Amygdala (tissue), 56 donors: ENCODE measurements around the gene NNT.
"Not testable (repeated sequence)": the region's sequence is repeated elsewhere in the genome, so short reads cannot be mapped to it uniquely, and the experiment has no call there.

ENCODE experiments used
- DNase-seq, 56 donors: peaks; one replicate each; lab custom pipeline; 2025; lab: John Stamatoyannopoulos, UW

Gene NNT

GRCh38 chr5:43659075-43659474 lies 56.1 kb downstream of the NNT start:
- DNase-seq = no peak

- peak in 1 of 56 donors; percentile 42 for DNase-seq
Measured at GRCh38 chr5:43661102-43661501, 58.1 kb downstream of the NNT start.

- no peak for DNase-seq
Measured at GRCh38 chr5:43663916-43664315, 60.9 kb downstream of the NNT start.

- no peak for DNase-seq
Measured at GRCh38 chr5:43664501-43665040, 61.6 kb downstream of the NNT start.

- not testable (repeated sequence) for DNase-seq
Measured at GRCh38 chr5:43665749-43666148, 62.8 kb downstream of the NNT start.

- not testable (repeated sequence) for DNase-seq
Measured at GRCh38 chr5:43666728-43667127, 63.7 kb downstream of the NNT start.

GRCh38 chr5:43667379-43667778 lies 64.4 kb downstream of the NNT start:
- DNase-seq = not testable (repeated sequence)

GRCh38 chr5:43674536-43674935 lies 71.6 kb downstream of the NNT start:
- no peak for DNase-seq

- no peak for DNase-seq
Measured at GRCh38 chr5:43675357-43675756, 72.4 kb downstream of the NNT start.

GRCh38 chr5:43676083-43676840 lies 73.3 kb downstream of the NNT start:
- no peak for DNase-seq

- DNase-seq = no peak
Measured at GRCh38 chr5:43677253-43677652, 74.3 kb downstream of the NNT start.

- DNase-seq = no peak
Measured at GRCh38 chr5:43679214-43679613, 76.2 kb downstream of the NNT start.

- no peak for DNase-seq
Measured at GRCh38 chr5:43680286-43680685, 77.3 kb downstream of the NNT start.

GRCh38 chr5:43683884-43684471 lies 81.0 kb downstream of the NNT start:
- DNase-seq = no peak

GRCh38 chr5:43685252-43685950 lies 82.4 kb downstream of the NNT start:
- DNase-seq = no peak

- no peak for DNase-seq
Measured at GRCh38 chr5:43687275-43687674, 84.3 kb downstream of the NNT start.

GRCh38 chr5:43691275-43691674 lies 88.3 kb downstream of the NNT start:
- DNase-seq = no peak

GRCh38 chr5:43691893-43692292 lies 88.9 kb downstream of the NNT start:
- no peak for DNase-seq

GRCh38 chr5:43693411-43693810 lies 90.4 kb downstream of the NNT start:
- no peak for DNase-seq

GRCh38 chr5:43694027-43694426 lies 91.0 kb downstream of the NNT start:
- DNase-seq = no peak

GRCh38 chr5:43696444-43696843 lies 93.5 kb downstream of the NNT start:
- not testable (repeated sequence) for DNase-seq
